GM21619 (cell line): ENCODE measurements around the gene VEGFB.

Source experiments
- ATAC-seq: cut with Tn5 transposase; IDR thresholded peaks from one replicate; pipeline ENCODE4 v1.9.1; 2021; ENCODE audit not compliant: unreplicated experiment

The VEGFB gene

GRCh38 chr11:64230171-64230984 is 4.0 kb upstream of the VEGFB start, which contains the start of gene DNAJC4:
DNAJC4 (plus strand) TSS chr11:64230548; CDS start chr11:64230855, 307 bp downstream.
- peak; percentile 40 for ATAC-seq

- no peak for ATAC-seq
Measured at GRCh38 chr11:64230985-64231365, 3.4 kb upstream of the VEGFB start.

GRCh38 chr11:64231546-64231945 is 2.8 kb upstream of the VEGFB start:
- no peak for ATAC-seq

- ATAC-seq: no peak
Measured at GRCh38 chr11:64232182-64232966, 2.0 kb upstream of the VEGFB start.

GRCh38 chr11:64232967-64233315 is 1.4 kb upstream of the VEGFB start:
- no peak for ATAC-seq

- no peak for ATAC-seq
Measured at GRCh38 chr11:64234647-64235379, 429 bp downstream of the VEGFB start.

GRCh38 chr11:64235437-64236161 is 1.2 kb downstream of the VEGFB start:
- ATAC-seq: no peak

GRCh38 chr11:64237484-64237951 is 3.1 kb downstream of the VEGFB start:
- no peak for ATAC-seq

- ATAC-seq: no peak
Measured at GRCh38 chr11:64238076-64238475, 3.7 kb downstream of the VEGFB start.

GRCh38 chr11:64238999-64239398 is 4.6 kb downstream of the VEGFB start:
- ATAC-seq: no peak

- ATAC-seq: peak; percentile 3
Measured at GRCh38 chr11:64239662-64240434, 5.5 kb downstream of the VEGFB start.

- ATAC-seq: peak; percentile 40
Measured at GRCh38 chr11:64240435-64241240, 6.3 kb downstream of the VEGFB start, which contains the start of gene FKBP2. FKBP2 (plus strand) TSS chr11:64241095; CDS start chr11:64242388, 1,293 bp downstream.

- no peak for ATAC-seq
Measured at GRCh38 chr11:64241241-64241490, 6.8 kb downstream of the VEGFB start.

GRCh38 chr11:64241491-64242374 is 7.3 kb downstream of the VEGFB start:
- ATAC-seq: peak; percentile 43

GRCh38 chr11:64243236-64243854 is 9.0 kb downstream of the VEGFB start:
- ATAC-seq: no peak

GRCh38 chr11:64244107-64244506 is 9.7 kb downstream of the VEGFB start:
- no peak for ATAC-seq

- no peak for ATAC-seq
Measured at GRCh38 chr11:64244966-64245365, 10.6 kb downstream of the VEGFB start.

GRCh38 chr11:64245401-64245796 is 11.0 kb downstream of the VEGFB start:
- ATAC-seq: no peak
